Liver (tissue), 9 donors: Measurements from ENCODE around the gene GDF11. TPM values are rescaled to one million over a fixed set of nuclear protein-coding genes. Genes with fewer than 3 reads are reported as not detected.

ENCODE experiments used
- DNase-seq: peaks from one replicate; pipeline ENCODE4 v3.0.0-alpha.2; 2017; ENCODE audit warnings: low spot score
- H3K27ac ChIP-seq, 2 donors: one replicate each; pipeline ENCODE4 v1.7.0; 2013; ENCODE audit warnings: inconsistent platforms in 2 of 2, low read length in 2 of 2, control low read depth in 1 of 2, low read depth in 1 of 2, mild to moderate bottlenecking in 1 of 2
- H3K27me3 ChIP-seq, 4 donors: one replicate each; pipeline versions ENCODE4 v1.6.1 to v1.7.0; 2013; ENCODE audit warnings: low read length in 3 of 4, inconsistent platforms in 1 of 4, mild to moderate bottlenecking in 1 of 4, moderate library complexity in 1 of 4; ENCODE audit not compliant: control insufficient read depth in 4 of 4, insufficient read depth in 4 of 4
- H3K36me3 ChIP-seq, 4 donors: one replicate each; pipeline versions ENCODE4 v1.6.1 to v1.7.0; 2013; ENCODE audit warnings: low read length in 3 of 4, mild to moderate bottlenecking in 3 of 4, low read depth in 1 of 4, moderate library complexity in 1 of 4; ENCODE audit not compliant: control insufficient read depth in 4 of 4, insufficient read depth in 3 of 4
- H3K4me1 ChIP-seq, 4 donors: one replicate each; pipeline versions ENCODE4 v1.6.1 to v1.7.0; 2013; ENCODE audit warnings: low read length in 3 of 4, mild to moderate bottlenecking in 3 of 4, moderate library complexity in 1 of 4; ENCODE audit not compliant: control insufficient read depth in 4 of 4, insufficient read depth in 4 of 4
- H3K4me3 ChIP-seq, 3 donors: one replicate each; pipeline versions ENCODE4 v1.6.1 to v1.7.0; 2013; ENCODE audit warnings: low read length in 3 of 3, control low read depth in 1 of 3, low read depth in 1 of 3, mild to moderate bottlenecking in 1 of 3
- H3K9ac ChIP-seq, 2 donors: one replicate each; pipeline ENCODE4 v1.7.0; 2013; ENCODE audit warnings: low read length in 2 of 2, mild to moderate bottlenecking in 2 of 2, moderate library complexity in 2 of 2, control low read depth in 1 of 2, low read depth in 1 of 2
- H3K9me3 ChIP-seq, 4 donors: one replicate each; pipeline versions ENCODE4 v1.6.1 to v1.7.0; 2013; ENCODE audit warnings: low read length in 3 of 4; ENCODE audit not compliant: control insufficient read depth in 4 of 4
- ATF3 ChIP-seq: IDR thresholded peaks from 2 replicates; pipeline ENCODE4 v1.6.1; 2016; ENCODE audit warnings: antibody characterized with exemption
- CTCF ChIP-seq: fragments of 150-350 bp; IDR thresholded peaks from 2 replicates; pipeline ENCODE4 v1.5.1; 2017; ENCODE audit warnings: improper control_type of control experiment, low read depth, low read length; ENCODE audit not compliant: missing input control
- EGR1 ChIP-seq, 2 donors: IDR thresholded peaks; 2 replicates each; pipeline ENCODE4 v1.6.1; 2016 to 2018; ENCODE audit warnings: antibody characterized with exemption in 2 of 2, low read depth in 2 of 2
- FOXA2 ChIP-seq: IDR thresholded peaks from 2 replicates; pipeline ENCODE4 v1.6.1; 2016; ENCODE audit warnings: antibody characterized with exemption
- GABPA ChIP-seq, 2 donors: IDR thresholded peaks in 1 of 2; conservative IDR thresholded peaks in 1 of 2; 2 replicates each; pipeline ENCODE4 v1.6.1; 2016; ENCODE audit warnings: antibody characterized with exemption in 2 of 2, mild to moderate bottlenecking in 1 of 2, moderate library complexity in 1 of 2
- HNF4G ChIP-seq: IDR thresholded peaks from 2 replicates; pipeline ENCODE4 v1.6.1; 2016; ENCODE audit warnings: antibody characterized with exemption
- JUND ChIP-seq, 2 donors: IDR thresholded peaks; 2 replicates each; pipeline ENCODE4 v1.6.1; 2016; ENCODE audit warnings: antibody characterized with exemption in 2 of 2
- MAX ChIP-seq: IDR thresholded peaks from 2 replicates; pipeline ENCODE4 v1.6.1; 2016; ENCODE audit warnings: antibody characterized with exemption
- NR2F2 ChIP-seq: IDR thresholded peaks from 2 replicates; pipeline ENCODE4 v1.6.1; 2016; ENCODE audit warnings: antibody characterized with exemption
- RAD21 ChIP-seq, 2 donors: IDR thresholded peaks; 2 replicates each; pipeline ENCODE4 v1.6.1; 2016; ENCODE audit warnings: antibody characterized with exemption in 2 of 2, mild to moderate bottlenecking in 2 of 2
- RXRA ChIP-seq, 2 donors: IDR thresholded peaks; 2 replicates each; pipeline ENCODE4 v1.6.1; 2017 to 2018; ENCODE audit warnings: antibody characterized with exemption in 2 of 2, mild to moderate bottlenecking in 1 of 2
- TAF1 ChIP-seq: conservative IDR thresholded peaks from 2 replicates; pipeline ENCODE4 v1.6.1; 2016; ENCODE audit warnings: antibody characterized with exemption, mild to moderate bottlenecking
- YY1 ChIP-seq: IDR thresholded peaks from 2 replicates; pipeline ENCODE4 v1.6.1; 2016; ENCODE audit warnings: antibody characterized with exemption, mild to moderate bottlenecking
- ZBTB33 ChIP-seq: IDR thresholded peaks from 2 replicates; pipeline ENCODE4 v1.6.1; 2016; ENCODE audit warnings: antibody characterized with exemption
- WGBS: extraction: QIAGEN DNeasy Blood & Tissue Kit; methylation state at CpG from one replicate; pipeline ENCODE4 v1.1.7; 2013; 5-methylcytosine and 5-hydroxymethylcytosine counted together
- polyA plus RNA-seq, 2 donors: library from polyadenylated mRNA; stranded (reverse) in 1 of 2; unstranded in 1 of 2; fragments of 200-250 nt in 1 of 2; fragments of >200 nt in 1 of 2; fragmentation: Nextera tagmentation in 1 of 2; extraction: Ambion mirVana in 1 of 2; gene quantifications; one replicate each; pipeline versions ENCODE4 v1.2.1 to v1.2.3, GENCODE V29; 2013 to 2015
- total RNA-seq, 2 donors: library from RNA; depleted of rRNA; stranded (reverse); fragments of >200 nt; gene quantifications; one replicate each; pipeline ENCODE4 v1.2.3, GENCODE V29; 2014
- donor health status: healthy.
- donor health status: healthy.
- donor health status: healthy.
- donor health status: healthy.
- donor health status: healthy.

Gene GDF11
- total and polyA plus RNA-seq, 4 donors, result 0.40 to 5.0 (median 0.70) TPM

- peaks cover 5 to 47% (median 31%) of the 10 kb centered on the region in 4 donors for H3K4me1 ChIP-seq
- H3K27ac ChIP-seq, result peak overlapping the region; percentile 93 to 96
- H3K27me3 ChIP-seq, result no peaks in the 10 kb centered on the region
- TF ChIP-seq HNF4G (no peak), TAF1 (no peak), YY1 (no peak), RXRA (IDR thresholded peaks at IDR 0.05) (no peak), EGR1 (IDR thresholded peaks at IDR 0.05; ENCODE audit: low read depth in 2 of 2) (no peak), FOXA2 (no peak), JUND (IDR thresholded peaks at IDR 0.05) (no peak), GABPA (IDR thresholded peaks at IDR 0.05 in 1 of 2, conservative IDR thresholded peaks at IDR 0.05 in 1 of 2) (no peak), CTCF (no peak), RAD21 (IDR thresholded peaks at IDR 0.05) (no peak), ZBTB33 (no peak), NR2F2 (no peak), ATF3 (no peak)
- H3K9me3 ChIP-seq, result no peaks in the 10 kb centered on the region
- WGBS, result 27% methylated on average over 9 of the region's 9 CpGs
- H3K36me3 ChIP-seq, result peaks cover 0 to 17% (median 9%) of the 10 kb centered on the region in 4 donors
- H3K9ac ChIP-seq, result peak overlapping the region; percentile 67 to 86
- H3K4me3 ChIP-seq, result peak overlapping the region; percentile 55 to 88 (median 84)
- peak; percentile 59 for DNase-seq
Measured at GRCh38 chr12:55727643-55728185, 15.2 kb upstream of the GDF11 start.

GRCh38 chr12:55728186-55728938 is 14.6 kb upstream of the GDF11 start:
- H3K27me3 ChIP-seq, result no peaks in the 10 kb centered on the region
- TF ChIP-seq GABPA (IDR thresholded peaks at IDR 0.05 in 1 of 2, conservative IDR thresholded peaks at IDR 0.05 in 1 of 2) (peak in 1 of 2 donors; percentile 19), HNF4G (no peak), YY1 (peak; percentile 27), RAD21 (IDR thresholded peaks at IDR 0.05) (no peak), MAX (no peak), EGR1 (IDR thresholded peaks at IDR 0.05; ENCODE audit: low read depth in 2 of 2) (no peak)
- peak overlapping the region; percentile 93 to 96 for H3K27ac ChIP-seq
- H3K4me1 ChIP-seq, result peaks cover 5 to 41% (median 28%) of the 10 kb centered on the region in 4 donors
- H3K4me3 ChIP-seq, result peak overlapping the region; percentile 55 to 88 (median 84)
- under 1% methylated on average over 61 of the region's 61 CpGs for WGBS
- H3K9ac ChIP-seq, result peak overlapping the region; percentile 67 to 86
- peaks cover 0 to 17% (median 9%) of the 10 kb centered on the region in 4 donors for H3K36me3 ChIP-seq
- peak; percentile 63 for DNase-seq
- H3K9me3 ChIP-seq, result no peaks in the 10 kb centered on the region
